ENCODE results near the gene FSIP1. TPM values are rescaled to one million over a fixed set of nuclear protein-coding genes. Genes with fewer than 3 reads are reported as not detected.
A peak's percentile ranks its signal among the peaks of the same experiment; 100 is the strongest.

Gene FSIP1
- total RNA-seq, 1 donor, result 3.6 TPM

DNA sequence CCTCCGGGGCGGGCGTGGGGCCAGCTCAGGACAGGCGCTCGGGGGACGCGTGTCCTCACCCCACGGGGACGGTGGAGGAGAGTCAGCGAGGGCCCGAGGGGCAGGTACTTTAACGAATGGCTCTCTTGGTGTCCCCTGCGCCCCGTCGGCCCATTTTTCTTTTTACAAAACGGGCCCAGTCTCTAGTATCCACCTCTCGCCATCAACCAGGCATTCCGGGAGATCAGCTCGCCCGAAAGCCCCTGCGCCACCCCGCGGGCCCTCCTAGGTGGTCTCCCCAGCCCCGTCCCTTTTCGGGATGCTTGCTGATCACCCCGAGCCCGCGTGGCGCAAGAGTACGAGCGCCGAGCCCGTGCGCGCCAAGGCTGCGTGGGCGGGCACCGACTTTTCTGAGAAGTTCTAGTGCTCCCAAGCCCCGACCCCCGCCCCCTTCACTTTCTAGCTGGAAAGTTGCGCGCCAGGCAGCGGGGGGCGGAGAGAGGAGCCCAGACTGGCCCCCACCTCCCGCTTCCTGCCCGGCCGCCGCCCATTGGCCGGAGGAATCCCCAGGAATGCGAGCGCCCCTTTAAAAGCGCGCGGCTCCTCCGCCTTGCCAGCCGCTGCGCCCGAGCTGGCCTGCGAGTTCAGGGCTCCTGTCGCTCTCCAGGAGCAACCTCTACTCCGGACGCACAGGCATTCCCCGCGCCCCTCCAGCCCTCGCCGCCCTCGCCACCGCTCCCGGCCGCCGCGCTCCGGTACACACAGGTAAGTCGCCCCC lies 202.0 kb downstream of the FSIP1 start, which contains the start of gene THBS1:
Gene THBS1 (plus strand): TSS at position 595 of the 757 bp plus-strand sequence. CDS start 779 bp downstream, outside the sequence.
- peak; percentile 96 for DNase-seq (ENCODE audit: insufficient read length, low spot score, missing footprints)
- Histone ChIP-seq H3K36me3 (ENCODE audit: insufficient read depth, low read length) (peaks cover 42% of the 10 kb centered on the region), H3K27ac (ENCODE audit: low read depth, low read length) (peak within 1 kb of the TSS; percentile 100), H3K79me2 (ENCODE audit: insufficient read depth, low read length) (peaks cover 32% of the 10 kb centered on the region), H3K4me3 (ENCODE audit: insufficient read depth, low read length) (peak within 1 kb of the TSS; percentile 84), H3K4me2 (ENCODE audit: insufficient read depth, low read length) (peak within 1 kb of the TSS; percentile 90), H3K9me3 (ENCODE audit: low read depth, low read length) (no peaks in the 10 kb centered on the region), H3K27me3 (ENCODE audit: insufficient read depth, low read length) (no peaks in the 10 kb centered on the region), H3K4me1 (ENCODE audit: insufficient read depth, low read length) (peaks cover 23% of the 10 kb centered on the region), H4K20me1 (ENCODE audit: insufficient read depth, low read length) (peaks cover 44% of the 10 kb centered on the region), H2AFZ (ENCODE audit: low read length) (no peak within 1 kb of the TSS)
- TF ChIP-seq, protein P1, sequence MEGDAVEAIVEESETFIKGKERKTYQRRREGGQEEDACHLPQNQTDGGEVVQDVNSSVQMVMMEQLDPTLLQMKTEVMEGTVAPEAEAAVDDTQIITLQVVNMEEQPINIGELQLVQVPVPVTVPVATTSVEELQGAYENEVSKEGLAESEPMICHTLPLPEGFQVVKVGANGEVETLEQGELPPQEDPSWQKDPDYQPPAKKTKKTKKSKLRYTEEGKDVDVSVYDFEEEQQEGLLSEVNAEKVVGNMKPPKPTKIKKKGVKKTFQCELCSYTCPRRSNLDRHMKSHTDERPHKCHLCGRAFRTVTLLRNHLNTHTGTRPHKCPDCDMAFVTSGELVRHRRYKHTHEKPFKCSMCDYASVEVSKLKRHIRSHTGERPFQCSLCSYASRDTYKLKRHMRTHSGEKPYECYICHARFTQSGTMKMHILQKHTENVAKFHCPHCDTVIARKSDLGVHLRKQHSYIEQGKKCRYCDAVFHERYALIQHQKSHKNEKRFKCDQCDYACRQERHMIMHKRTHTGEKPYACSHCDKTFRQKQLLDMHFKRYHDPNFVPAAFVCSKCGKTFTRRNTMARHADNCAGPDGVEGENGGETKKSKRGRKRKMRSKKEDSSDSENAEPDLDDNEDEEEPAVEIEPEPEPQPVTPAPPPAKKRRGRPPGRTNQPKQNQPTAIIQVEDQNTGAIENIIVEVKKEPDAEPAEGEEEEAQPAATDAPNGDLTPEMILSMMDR (IDR thresholded peaks at IDR 0.05; ENCODE audit: extremely low read depth, low read depth, low read length), result no peak

DNA sequence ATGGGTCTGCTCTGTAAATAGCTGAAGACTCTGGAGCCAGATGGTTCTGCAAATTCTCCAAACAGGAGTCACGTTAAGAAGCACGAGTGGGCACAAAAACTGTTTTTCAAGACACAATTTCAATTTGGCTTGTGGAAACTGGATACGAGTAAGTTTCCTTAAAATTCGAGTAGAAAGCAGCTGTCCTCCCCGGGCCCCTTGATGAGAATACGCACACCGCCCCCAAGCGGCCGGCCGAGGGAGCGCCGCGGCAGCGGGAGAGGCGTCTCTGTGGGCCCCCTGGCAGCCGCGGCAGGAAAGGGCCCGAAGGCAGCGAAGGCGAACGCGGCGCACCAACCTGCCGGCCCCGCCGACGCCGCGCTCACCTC lies 202.5 kb downstream of the FSIP1 start:
- no peak overlapping the region for H2AFZ ChIP-seq (ENCODE audit: low read length)
- H3K36me3 ChIP-seq (ENCODE audit: insufficient read depth, low read length), result peaks cover 36% of the 10 kb centered on the region
- no peaks in the 10 kb centered on the region for H3K9me3 ChIP-seq (ENCODE audit: low read depth, low read length)
- H3K4me3 ChIP-seq (ENCODE audit: insufficient read depth, low read length), result peak overlapping the region; percentile 84
- H4K20me1 ChIP-seq (ENCODE audit: insufficient read depth, low read length), result peaks cover 39% of the 10 kb centered on the region
- TF ChIP-seq, protein P1 (IDR thresholded peaks at IDR 0.05; ENCODE audit: extremely low read depth, low read depth, low read length), result peak; percentile 88
- H3K4me2 ChIP-seq (ENCODE audit: insufficient read depth, low read length), result peak overlapping the region; percentile 90
- peaks cover 32% of the 10 kb centered on the region for H3K79me2 ChIP-seq (ENCODE audit: insufficient read depth, low read length)
- H3K27ac ChIP-seq (ENCODE audit: low read depth, low read length), result peak overlapping the region; percentile 100
- peaks cover 23% of the 10 kb centered on the region for H3K4me1 ChIP-seq (ENCODE audit: insufficient read depth, low read length)
- peak; percentile 90 for DNase-seq (ENCODE audit: insufficient read length, low spot score, missing footprints)
- no peaks in the 10 kb centered on the region for H3K27me3 ChIP-seq (ENCODE audit: insufficient read depth, low read length)

DNA sequence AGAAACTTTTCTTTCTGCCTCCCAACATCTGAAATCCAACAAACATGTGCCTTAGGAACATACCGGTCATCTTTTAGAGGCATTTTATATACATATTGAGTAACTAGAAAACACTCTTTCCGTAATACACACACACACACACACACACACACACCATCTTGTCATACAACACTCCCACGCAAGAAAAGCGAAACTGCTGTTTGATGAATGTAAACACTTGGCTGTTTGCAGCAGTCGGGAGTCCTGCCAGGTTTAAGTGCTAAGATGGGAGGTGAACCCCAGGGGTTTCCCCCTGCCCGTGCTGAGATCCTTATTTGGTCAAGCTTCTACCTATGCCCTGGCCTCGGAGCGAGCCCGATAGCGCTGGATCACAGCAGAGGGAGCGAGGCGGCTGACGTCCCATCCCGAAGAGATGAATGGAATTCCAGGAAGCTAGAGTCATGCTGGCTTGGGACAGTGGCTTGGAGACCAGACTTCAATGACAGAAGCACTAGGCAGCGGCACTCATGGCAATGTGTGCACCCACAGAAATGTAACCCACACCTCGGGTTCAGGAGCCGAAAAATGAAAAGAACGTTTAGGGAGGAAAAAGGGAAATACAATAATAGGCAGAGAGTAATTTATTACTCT lies 203.0 kb downstream of the FSIP1 start:
- DNase-seq (ENCODE audit: insufficient read length, low spot score, missing footprints), result peak; percentile 81
- TF ChIP-seq, protein P1 (IDR thresholded peaks at IDR 0.05; ENCODE audit: extremely low read depth, low read depth, low read length), result no peak
- Histone ChIP-seq H3K79me2 (ENCODE audit: insufficient read depth, low read length) (peaks cover 31% of the 10 kb centered on the region), H3K4me1 (ENCODE audit: insufficient read depth, low read length) (peaks cover 23% of the 10 kb centered on the region), H3K27me3 (ENCODE audit: insufficient read depth, low read length) (no peaks in the 10 kb centered on the region), H3K9me3 (ENCODE audit: low read depth, low read length) (no peaks in the 10 kb centered on the region), H3K36me3 (ENCODE audit: insufficient read depth, low read length) (peaks cover 31% of the 10 kb centered on the region), H4K20me1 (ENCODE audit: insufficient read depth, low read length) (peaks cover 34% of the 10 kb centered on the region), H2AFZ (ENCODE audit: low read length) (no peak overlapping the region), H3K4me2 (ENCODE audit: insufficient read depth, low read length) (peak overlapping the region; percentile 90), H3K4me3 (ENCODE audit: insufficient read depth, low read length) (peak overlapping the region; percentile 84), H3K27ac (ENCODE audit: low read depth, low read length) (peak overlapping the region; percentile 100)

Measured in osteoblast (primary cell).